K562 (cell line): ENCODE data around the gene MROH2B. TPM values are rescaled to one million over a fixed set of nuclear protein-coding genes. Genes with fewer than 3 reads are reported as not detected.

Experiments
- DMBX1 ChIP-seq: fragments of 250-450 bp; sonication (Bioruptor Pico); IDR thresholded peaks from 2 replicates; pipeline ENCODE4 v1.8.0; 2022; ENCODE audit warnings: inconsistent platforms, mild to moderate bottlenecking, moderate library complexity, borderline replicate concordance
- FOXK1 ChIP-seq: sonication (generic); formaldehyde crosslinking; IDR thresholded peaks from 2 replicates; pipeline ENCODE4 v1.8.0; 2022; ENCODE audit warnings: missing genetic modification reagents, mild to moderate bottlenecking, borderline replicate concordance
- MAFG ChIP-seq: fragments of 450-650 bp; conservative IDR thresholded peaks from 2 replicates; pipeline ENCODE4 v1.6.1; 2016; ENCODE audit warnings: missing genetic modification characterization, missing compliant biosample characterization
- MAZ ChIP-seq, 2 experiments: fragments of 450-650 bp in 1 of 2; sonication (generic) in 1 of 2; formaldehyde crosslinking; IDR thresholded peaks in 1 of 2; conservative IDR thresholded peaks in 1 of 2; 2 replicates each; pipeline versions ENCODE4 v1.4.0 to v1.5.0; 2020; ENCODE audit warnings: mild to moderate bottlenecking in 1 of 2, missing genetic modification reagents in 1 of 2
- ZNF217 ChIP-seq: sonication (generic); formaldehyde crosslinking; IDR thresholded peaks from 2 replicates; pipeline ENCODE4 v1.8.0; 2022; ENCODE audit warnings: mild to moderate bottlenecking, missing genetic modification reagents
- ZNF668 ChIP-seq: fragments of 250-450 bp; sonication (Bioruptor Pico); IDR thresholded peaks from 2 replicates; pipeline ENCODE4 v1.8.0; 2022; ENCODE audit warnings: mild to moderate bottlenecking, inconsistent platforms
- polyA plus RNA-seq, 8 experiments: library from polyadenylated mRNA; depleted of rRNA in 4 of 8; stranded (reverse) in 5 of 8; unstranded in 3 of 8; fragments of >200 nt; fragmentation: Nextera tagmentation in 2 of 8; fragmentation: Illumina TruSeq in 1 of 8; extraction: Ambion mirVana in 2 of 8; extraction: Trizol in 1 of 8; gene quantifications; 2 replicates each; pipeline versions ENCODE4 v1.2.1 to v1.2.3, GENCODE V29; 2011 to 2014; ENCODE audit warnings: inconsistent platforms in 1 of 8, missing spikeins in 1 of 8
- small RNA-seq: library from RNA; depleted of rRNA; stranded (forward); fragments of <200 nt; gene quantifications from one replicate; pipeline ENCODE3, GENCODE V24; 2014
- total RNA-seq, 7 experiments: library from RNA; depleted of rRNA in 6 of 7; stranded (reverse); fragments of >200 nt in 6 of 7; fragmentation: Illumina TruSeq in 2 of 7; extraction: Trizol in 2 of 7; gene quantifications; 2 replicates each; pipeline versions ENCODE4 v1.2.1 to v1.2.3, GENCODE V29; 2011 to 2021; ENCODE audit warnings: low replicate concordance in 1 of 7
- TF ChIP-seq, protein P1 (sequence below), 2 experiments: fragments of 450-650 bp; IDR thresholded peaks; 2 replicates each; pipeline ENCODE4 v1.6.1; 2016; ENCODE audit warnings: mild to moderate bottlenecking in 2 of 2, borderline replicate concordance in 1 of 2, low read depth in 1 of 2, moderate library complexity in 1 of 2

MROH2B gene
- total and polyA plus RNA-seq, 9 of the 15 experiments (the other 6 are each of a cell fraction or from before 2014, with no cell fraction given): not detected

DNA sequence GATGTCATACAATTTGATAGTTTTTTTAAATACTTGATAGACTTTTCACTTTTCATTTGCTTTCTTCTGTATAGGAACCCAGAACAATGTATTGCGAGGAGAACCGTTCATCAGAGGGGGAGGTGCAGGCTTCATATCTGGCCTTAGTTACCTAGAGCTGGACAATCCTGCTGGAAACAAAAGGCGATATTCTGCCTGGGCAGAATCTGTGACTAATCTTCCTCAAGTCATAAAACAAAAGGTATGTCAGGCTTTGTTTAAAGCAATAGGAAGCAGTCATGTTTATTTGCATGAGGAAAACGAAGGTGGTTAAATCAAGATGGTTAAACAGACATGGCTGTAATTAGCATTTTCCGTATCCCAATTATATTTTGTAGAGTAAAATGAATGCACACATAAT is 115.8 kb downstream of the MROH2B start (continued):
- TF ChIP-seq ZNF217 (CRISPR knock-in tag): no peak
- TF ChIP-seq, protein P1, sequence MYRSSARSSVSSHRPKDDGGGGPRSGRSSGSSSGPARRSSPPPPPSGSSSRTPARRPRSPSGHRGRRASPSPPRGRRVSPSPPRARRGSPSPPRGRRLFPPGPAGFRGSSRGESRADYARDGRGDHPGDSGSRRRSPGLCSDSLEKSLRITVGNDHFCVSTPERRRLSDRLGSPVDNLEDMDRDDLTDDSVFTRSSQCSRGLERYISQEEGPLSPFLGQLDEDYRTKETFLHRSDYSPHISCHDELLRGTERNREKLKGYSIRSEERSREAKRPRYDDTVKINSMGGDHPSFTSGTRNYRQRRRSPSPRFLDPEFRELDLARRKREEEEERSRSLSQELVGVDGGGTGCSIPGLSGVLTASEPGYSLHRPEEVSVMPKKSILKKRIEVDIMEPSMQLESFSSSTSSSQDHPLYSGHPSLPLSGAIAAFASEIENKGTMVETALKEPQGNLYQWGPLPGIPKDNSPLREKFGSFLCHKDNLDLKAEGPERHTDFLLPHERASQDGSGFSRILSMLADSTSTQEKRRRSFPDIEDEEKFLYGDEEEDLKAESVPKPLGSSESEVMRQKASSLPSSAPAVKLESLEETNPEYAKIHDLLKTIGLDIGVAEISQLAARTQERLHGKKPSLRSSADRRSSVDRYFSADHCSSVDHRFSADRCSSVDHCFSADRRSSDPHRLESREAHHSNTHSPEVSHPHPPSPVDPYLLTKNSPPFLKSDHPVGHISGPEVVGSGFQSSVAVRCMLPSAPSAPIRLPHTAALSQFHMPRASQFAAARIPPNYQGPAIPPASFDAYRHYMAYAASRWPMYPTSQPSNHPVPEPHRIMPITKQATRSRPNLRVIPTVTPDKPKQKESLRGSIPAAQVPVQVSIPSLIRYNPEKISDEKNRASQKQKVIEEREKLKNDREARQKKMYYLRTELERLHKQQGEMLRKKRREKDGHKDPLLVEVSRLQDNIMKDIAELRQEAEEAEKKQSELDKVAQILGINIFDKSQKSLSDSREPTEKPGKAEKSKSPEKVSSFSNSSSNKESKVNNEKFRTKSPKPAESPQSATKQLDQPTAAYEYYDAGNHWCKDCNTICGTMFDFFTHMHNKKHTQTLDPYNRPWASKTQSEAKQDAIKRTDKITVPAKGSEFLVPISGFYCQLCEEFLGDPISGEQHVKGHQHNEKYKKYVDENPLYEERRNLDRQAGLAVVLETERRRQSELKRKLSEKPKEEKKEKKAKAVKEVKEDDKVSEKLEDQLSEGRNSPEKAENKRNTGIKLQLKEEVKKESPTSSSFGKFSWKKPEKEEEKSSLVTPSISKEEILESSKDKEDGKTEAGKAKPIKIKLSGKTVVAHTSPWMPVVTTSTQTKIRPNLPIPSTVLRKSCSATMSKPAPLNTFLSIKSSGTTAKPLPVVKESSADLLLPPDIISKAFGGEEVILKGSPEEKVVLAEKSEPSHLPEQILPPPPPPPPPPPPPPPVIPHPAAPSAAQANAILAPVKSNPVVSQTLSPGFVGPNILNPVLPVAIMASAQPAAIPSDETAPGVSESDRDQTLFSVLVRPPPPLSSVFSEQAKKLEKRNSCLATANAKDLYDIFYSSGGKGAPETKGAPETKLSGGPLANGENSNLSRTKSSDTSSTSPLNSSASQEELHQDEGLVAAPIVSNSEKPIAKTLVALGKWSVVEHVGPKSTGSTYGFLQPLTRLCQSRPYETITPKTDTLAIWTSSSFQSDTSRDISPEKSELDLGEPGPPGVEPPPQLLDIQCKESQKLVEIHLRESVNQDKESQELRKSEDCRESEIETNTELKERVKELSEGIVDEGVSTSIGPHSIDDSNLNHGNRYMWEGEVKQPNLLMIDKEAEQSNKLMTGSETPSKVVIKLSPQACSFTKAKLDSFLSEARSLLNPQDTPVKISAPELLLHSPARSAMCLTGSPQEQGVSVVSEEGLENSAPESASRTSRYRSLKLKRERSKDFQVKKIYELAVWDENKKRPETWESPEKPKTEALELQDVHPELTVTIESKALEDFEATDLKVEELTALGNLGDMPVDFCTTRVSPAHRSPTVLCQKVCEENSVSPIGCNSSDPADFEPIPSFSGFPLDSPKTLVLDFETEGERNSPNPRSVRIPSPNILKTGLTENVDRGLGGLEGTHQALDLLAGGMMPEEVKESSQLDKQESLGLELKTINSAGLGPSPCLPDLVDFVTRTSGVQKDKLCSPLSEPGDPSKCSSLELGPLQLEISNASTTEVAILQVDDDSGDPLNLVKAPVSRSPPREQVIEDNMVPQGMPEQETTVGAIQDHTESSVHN (IDR thresholded peaks at IDR 0.05; ENCODE audit: borderline replicate concordance in 1 of 2, low read depth in 1 of 2): no peak
- TF ChIP-seq MAFG (tag): no peak
- no peak for TF ChIP-seq DMBX1 (CRISPR knock-in tag)
- TF ChIP-seq MAZ (CRISPR knock-in tag; conservative IDR thresholded peaks at IDR 0.05 in 1 of 2, IDR thresholded peaks at IDR 0.05 in 1 of 2): no peak
- no peak for TF ChIP-seq ZNF668 (CRISPR knock-in tag)
- no peak for TF ChIP-seq FOXK1 (CRISPR knock-in tag)

Small RNAs within 50 kb of the gene (small RNA-seq; reads per million reads assigned to genes)
- gene AC114967.1: not detected

Other genes with a start within 250 kb of the MROH2B start
- gene RPL37, start 236.1 kb downstream of the MROH2B start, total RNA-seq (2014; rRNA removed): 5,204 and 7,963 TPM in 2 replicates
- 3,395 and 3,802 TPM in 2 replicates for gene RPL37, start 236.1 kb downstream of the MROH2B start, total RNA-seq (2014; rRNA removed; fragmentation: Illumina TruSeq; extraction: Trizol)
- gene RPL37, start 236.1 kb downstream of the MROH2B start, total RNA-seq (2015; rRNA removed; fragmentation: Illumina TruSeq; extraction: Trizol): 4,310 and 4,463 TPM in 2 replicates
- 2,342 and 2,650 TPM in 2 replicates for gene RPL37, start 236.1 kb downstream of the MROH2B start, total RNA-seq (2021)
- 6,044 and 6,139 TPM in 2 replicates for gene RPL37, start 236.1 kb downstream of the MROH2B start, polyA plus RNA-seq (2011; rRNA removed)
- gene RPL37, start 236.1 kb downstream of the MROH2B start, polyA plus RNA-seq (2014; fragmentation: Illumina TruSeq; extraction: Trizol): 4,091 and 6,277 TPM in 2 replicates
- gene RPL37, start 236.1 kb downstream of the MROH2B start, polyA plus RNA-seq (2014; fragmentation: Nextera tagmentation; extraction: Ambion mirVana): 1,000 to 10,000 TPM; 2,628 to 3,207 TPM
- gene RPL37, start 236.1 kb downstream of the MROH2B start, polyA plus RNA-seq (2014; rRNA removed): 4,956 and 6,483 TPM in 2 replicates
- gene CARD6, start 230.0 kb downstream of the MROH2B start, total RNA-seq (2014; rRNA removed): 3.5 and 3.9 TPM in 2 replicates
- 7.3 and 9.0 TPM in 2 replicates for gene CARD6, start 230.0 kb downstream of the MROH2B start, total RNA-seq (2014; rRNA removed; fragmentation: Illumina TruSeq; extraction: Trizol)
- 6.0 and 6.3 TPM in 2 replicates for gene CARD6, start 230.0 kb downstream of the MROH2B start, total RNA-seq (2015; rRNA removed; fragmentation: Illumina TruSeq; extraction: Trizol)
- 5.2 and 5.9 TPM in 2 replicates for gene CARD6, start 230.0 kb downstream of the MROH2B start, total RNA-seq (2021)
- gene CARD6, start 230.0 kb downstream of the MROH2B start, polyA plus RNA-seq (2011; rRNA removed): 3.5 and 7.4 TPM in 2 replicates
- 7.4 and 8.3 TPM in 2 replicates for gene CARD6, start 230.0 kb downstream of the MROH2B start, polyA plus RNA-seq (2014; fragmentation: Illumina TruSeq; extraction: Trizol)
- 1 to 10 TPM; 3.7 to 4.1 TPM for gene CARD6, start 230.0 kb downstream of the MROH2B start, polyA plus RNA-seq (2014; fragmentation: Nextera tagmentation; extraction: Ambion mirVana)
- 4.5 and 5.8 TPM in 2 replicates for gene CARD6, start 230.0 kb downstream of the MROH2B start, polyA plus RNA-seq (2014; rRNA removed)
- gene C7, start 161.8 kb downstream of the MROH2B start, total RNA-seq (2014; rRNA removed): not detected in 2 replicates
- gene C7, start 161.8 kb downstream of the MROH2B start, total RNA-seq (2014; rRNA removed; fragmentation: Illumina TruSeq; extraction: Trizol): not detected in 2 replicates
- not detected in 2 replicates for gene C7, start 161.8 kb downstream of the MROH2B start, total RNA-seq (2015; rRNA removed; fragmentation: Illumina TruSeq; extraction: Trizol)
- 0.82 and 1.5 TPM in 2 replicates for gene C7, start 161.8 kb downstream of the MROH2B start, total RNA-seq (2021)
- gene C7, start 161.8 kb downstream of the MROH2B start, polyA plus RNA-seq (2011; rRNA removed): not detected in 2 replicates
- gene C7, start 161.8 kb downstream of the MROH2B start, polyA plus RNA-seq (2014; fragmentation: Illumina TruSeq; extraction: Trizol): not detected in 2 replicates
- gene C7, start 161.8 kb downstream of the MROH2B start, polyA plus RNA-seq (2014; fragmentation: Nextera tagmentation; extraction: Ambion mirVana): not detected
- gene C7, start 161.8 kb downstream of the MROH2B start, polyA plus RNA-seq (2014; rRNA removed): not detected in 2 replicates
- not detected in 2 replicates for gene C6, start 142.2 kb upstream of the MROH2B start, total RNA-seq (2014; rRNA removed)
- gene C6, start 142.2 kb upstream of the MROH2B start, total RNA-seq (2014; rRNA removed; fragmentation: Illumina TruSeq; extraction: Trizol): not detected in 2 replicates
- gene C6, start 142.2 kb upstream of the MROH2B start, total RNA-seq (2015; rRNA removed; fragmentation: Illumina TruSeq; extraction: Trizol): not detected in 2 replicates
- 0.09 and 0.51 TPM in 2 replicates for gene C6, start 142.2 kb upstream of the MROH2B start, total RNA-seq (2021)
- not detected in 2 replicates for gene C6, start 142.2 kb upstream of the MROH2B start, polyA plus RNA-seq (2011; rRNA removed)
- gene C6, start 142.2 kb upstream of the MROH2B start, polyA plus RNA-seq (2014; fragmentation: Illumina TruSeq; extraction: Trizol): not detected in 2 replicates
- gene C6, start 142.2 kb upstream of the MROH2B start, polyA plus RNA-seq (2014; fragmentation: Nextera tagmentation; extraction: Ambion mirVana): not detected
- gene C6, start 142.2 kb upstream of the MROH2B start, polyA plus RNA-seq (2014; rRNA removed): not detected in 2 replicates